ENCODE results near the gene ZCCHC7.

ZCCHC7 gene

GRCh38 chr9:37150415-37150814, 30.0 kb downstream of the ZCCHC7 start:
- no peaks in the 10 kb centered on the region for H3K36me3 ChIP-seq (ENCODE audit: insufficient read depth)
- H3K4me1 ChIP-seq (ENCODE audit: low read depth, poor library complexity, severe bottlenecking): peaks cover 14% of the 10 kb centered on the region
- no peak overlapping the region for H2AFZ ChIP-seq (ENCODE audit: low read depth)
- H4K20me1 ChIP-seq (ENCODE audit: insufficient read depth): no peaks in the 10 kb centered on the region
- H3K4me3 ChIP-seq (IDR thresholded peaks at IDR 0.05; ENCODE audit: insufficient read depth, low read depth, low read length): no peak overlapping the region
- H3K9ac ChIP-seq: no peak overlapping the region
- no peak overlapping the region for H3K4me2 ChIP-seq
- H3K27me3 ChIP-seq (ENCODE audit: insufficient read depth, low read depth): no peaks in the 10 kb centered on the region
- no peaks in the 10 kb centered on the region for H3K79me2 ChIP-seq (ENCODE audit: insufficient read depth, low read depth)
- H3K27ac ChIP-seq: no peak overlapping the region
- TF ChIP-seq CTCF (conservative IDR thresholded peaks at IDR 0.05; ENCODE audit: low read depth, low read length): no peak

- Histone ChIP-seq H3K27ac (no peak overlapping the region), H3K4me3 (IDR thresholded peaks at IDR 0.05; ENCODE audit: insufficient read depth, low read depth, low read length) (no peak overlapping the region), H3K4me1 (ENCODE audit: low read depth, poor library complexity, severe bottlenecking) (peaks cover 8% of the 10 kb centered on the region), H3K4me2 (no peak overlapping the region), H3K36me3 (ENCODE audit: insufficient read depth) (no peaks in the 10 kb centered on the region), H2AFZ (ENCODE audit: low read depth) (no peak overlapping the region), H4K20me1 (ENCODE audit: insufficient read depth) (no peaks in the 10 kb centered on the region), H3K9ac (no peak overlapping the region), H3K27me3 (ENCODE audit: insufficient read depth, low read depth) (no peaks in the 10 kb centered on the region), H3K79me2 (ENCODE audit: insufficient read depth, low read depth) (no peaks in the 10 kb centered on the region)
- no peak for TF ChIP-seq CTCF (conservative IDR thresholded peaks at IDR 0.05; ENCODE audit: low read depth, low read length)
These were observed 31.4 kb downstream of the ZCCHC7 start for GRCh38 chr9:37151812-37152211.

- Histone ChIP-seq H3K4me3 (IDR thresholded peaks at IDR 0.05; ENCODE audit: insufficient read depth, low read depth, low read length) (no peak overlapping the region), H3K4me1 (ENCODE audit: low read depth, poor library complexity, severe bottlenecking) (peaks cover 13% of the 10 kb centered on the region), H3K27ac (no peak overlapping the region), H3K36me3 (ENCODE audit: insufficient read depth) (no peaks in the 10 kb centered on the region), H4K20me1 (ENCODE audit: insufficient read depth) (no peaks in the 10 kb centered on the region), H3K79me2 (ENCODE audit: insufficient read depth, low read depth) (no peaks in the 10 kb centered on the region), H3K4me2 (no peak overlapping the region), H2AFZ (ENCODE audit: low read depth) (no peak overlapping the region), H3K27me3 (ENCODE audit: insufficient read depth, low read depth) (no peaks in the 10 kb centered on the region), H3K9ac (no peak overlapping the region)
- TF ChIP-seq CTCF (conservative IDR thresholded peaks at IDR 0.05; ENCODE audit: low read depth, low read length): no peak
These were observed 32.0 kb downstream of the ZCCHC7 start for GRCh38 chr9:37152365-37152764.

GRCh38 chr9:37155601-37156000, 35.2 kb downstream of the ZCCHC7 start:
- no peaks in the 10 kb centered on the region for H3K36me3 ChIP-seq (ENCODE audit: insufficient read depth)
- H3K4me2 ChIP-seq: no peak overlapping the region
- no peak overlapping the region for H3K9ac ChIP-seq
- no peak for TF ChIP-seq CTCF (conservative IDR thresholded peaks at IDR 0.05; ENCODE audit: low read depth, low read length)
- H4K20me1 ChIP-seq (ENCODE audit: insufficient read depth): no peaks in the 10 kb centered on the region
- H3K27ac ChIP-seq: no peak overlapping the region
- H3K4me3 ChIP-seq (IDR thresholded peaks at IDR 0.05; ENCODE audit: insufficient read depth, low read depth, low read length): no peak overlapping the region
- peaks cover 22% of the 10 kb centered on the region for H3K4me1 ChIP-seq (ENCODE audit: low read depth, poor library complexity, severe bottlenecking)
- H3K79me2 ChIP-seq (ENCODE audit: insufficient read depth, low read depth): peaks cover 4% of the 10 kb centered on the region; the same call in 1 of the 2 replicates
- no peaks in the 10 kb centered on the region for H3K27me3 ChIP-seq (ENCODE audit: insufficient read depth, low read depth)
- H2AFZ ChIP-seq (ENCODE audit: low read depth): no peak overlapping the region
